Thymus (tissue), 11 donors: ENCODE measurements around the gene STS. TPM values are rescaled to one million over a fixed set of nuclear protein-coding genes. Genes with fewer than 3 reads are reported as not detected.

Experiments used
- DNase-seq, 9 donors: peaks; one replicate each; pipeline ENCODE4 v3.0.0-alpha.2; 2013; ENCODE audit warnings: low spot score in 9 of 9, low read depth in 6 of 9, missing footprints in 1 of 9
- H3K27ac ChIP-seq, 2 donors: one replicate each; pipeline ENCODE4 v1.5.1; 2013; ENCODE audit warnings: control low read depth in 1 of 2, low read depth in 1 of 2, low read length in 1 of 2, mild to moderate bottlenecking in 1 of 2, moderate library complexity in 1 of 2
- H3K27me3 ChIP-seq, 2 donors: one replicate each; pipeline ENCODE4 v1.5.1; 2013; ENCODE audit warnings: low read length in 1 of 2; ENCODE audit not compliant: control insufficient read depth in 2 of 2, insufficient read depth in 1 of 2
- H3K36me3 ChIP-seq, 2 donors: one replicate each; pipeline ENCODE4 v1.5.1; 2013; ENCODE audit warnings: low read length in 1 of 2, mild to moderate bottlenecking in 1 of 2, moderate library complexity in 1 of 2; ENCODE audit not compliant: control insufficient read depth in 2 of 2, insufficient read depth in 2 of 2
- H3K4me1 ChIP-seq, 2 donors: one replicate each; pipeline ENCODE4 v1.5.1; 2013; ENCODE audit warnings: low read length in 2 of 2; ENCODE audit not compliant: control insufficient read depth in 2 of 2, insufficient read depth in 2 of 2
- H3K4me3 ChIP-seq, 2 donors: one replicate each; pipeline ENCODE4 v1.5.1; 2013; ENCODE audit warnings: low read length in 2 of 2, control low read depth in 1 of 2, mild to moderate bottlenecking in 1 of 2
- H3K9me3 ChIP-seq, 2 donors: one replicate each; pipeline ENCODE4 v1.5.1; 2013; ENCODE audit warnings: low read length in 1 of 2, mild to moderate bottlenecking in 1 of 2; ENCODE audit not compliant: control insufficient read depth in 2 of 2, insufficient read depth in 1 of 2
- WGBS: extraction: QIAGEN DNeasy Blood & Tissue Kit; methylation state at CpG from one replicate; pipeline ENCODE4 v1.1.7; 2013; 5-methylcytosine and 5-hydroxymethylcytosine counted together
- polyA plus RNA-seq: library from polyadenylated mRNA; stranded (reverse); fragments of 200-250 nt; gene quantifications from one replicate; pipeline ENCODE4 v1.2.3, GENCODE V29; 2013
- total RNA-seq: library from RNA; stranded (reverse); fragments of 120-200 nt; gene quantifications from one replicate; pipeline ENCODE4 v1.2.4, GENCODE V29; 2013
- donor health status: healthy.

The STS gene
- total and polyA plus RNA-seq, 2 donors: 1.3 to 5.8 TPM

DNA sequence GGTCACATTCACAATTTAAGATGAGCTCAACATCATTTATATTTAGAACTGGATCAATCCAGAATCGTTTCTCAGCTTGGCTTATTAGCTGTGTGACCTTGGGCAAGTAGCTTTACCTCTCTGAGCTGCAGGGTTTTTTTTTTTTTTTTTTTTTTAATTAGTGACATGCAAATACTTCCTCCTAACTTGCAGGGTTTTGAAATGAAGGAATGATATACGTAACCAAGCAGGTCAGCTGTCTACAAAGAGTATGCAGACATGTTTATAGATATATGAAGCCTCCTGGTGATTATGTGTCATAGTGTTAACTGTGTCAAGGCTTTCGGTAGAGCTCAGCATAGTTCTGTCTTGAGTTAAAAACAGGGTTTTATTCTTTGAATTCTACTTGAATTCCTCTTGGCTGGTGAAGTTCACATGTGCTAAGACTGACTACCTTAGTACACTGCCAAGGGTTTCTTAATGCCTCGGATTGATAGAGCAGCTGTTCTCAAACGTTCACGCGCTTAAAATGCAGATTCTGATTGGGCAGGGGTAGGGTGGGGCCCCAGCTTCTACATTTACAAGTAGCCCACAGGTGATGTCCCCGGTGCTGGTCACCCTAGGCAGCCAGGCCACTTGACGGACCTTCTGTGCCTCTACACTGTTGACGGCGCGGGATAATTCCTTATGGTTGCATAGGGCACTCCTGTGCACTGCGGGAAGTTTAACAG, 654 bp upstream of the STS start:
- Histone ChIP-seq H3K4me1 (peaks cover 0 to 35% of the 10 kb centered on the region in 2 donors), H3K4me3 (peak overlapping the region; percentile 49 to 87), H3K9me3 (no peaks in the 10 kb centered on the region), H3K27ac (peak overlapping the region; percentile 83 to 94), H3K36me3 (peaks cover 0 to 12% of the 10 kb centered on the region in 2 donors), H3K27me3 (no peaks in the 10 kb centered on the region)
- WGBS: 37% methylated on average over 13 of the region's 13 CpGs
- peak in 2 of 9 donors; percentile 28 to 65 for DNase-seq

DNA sequence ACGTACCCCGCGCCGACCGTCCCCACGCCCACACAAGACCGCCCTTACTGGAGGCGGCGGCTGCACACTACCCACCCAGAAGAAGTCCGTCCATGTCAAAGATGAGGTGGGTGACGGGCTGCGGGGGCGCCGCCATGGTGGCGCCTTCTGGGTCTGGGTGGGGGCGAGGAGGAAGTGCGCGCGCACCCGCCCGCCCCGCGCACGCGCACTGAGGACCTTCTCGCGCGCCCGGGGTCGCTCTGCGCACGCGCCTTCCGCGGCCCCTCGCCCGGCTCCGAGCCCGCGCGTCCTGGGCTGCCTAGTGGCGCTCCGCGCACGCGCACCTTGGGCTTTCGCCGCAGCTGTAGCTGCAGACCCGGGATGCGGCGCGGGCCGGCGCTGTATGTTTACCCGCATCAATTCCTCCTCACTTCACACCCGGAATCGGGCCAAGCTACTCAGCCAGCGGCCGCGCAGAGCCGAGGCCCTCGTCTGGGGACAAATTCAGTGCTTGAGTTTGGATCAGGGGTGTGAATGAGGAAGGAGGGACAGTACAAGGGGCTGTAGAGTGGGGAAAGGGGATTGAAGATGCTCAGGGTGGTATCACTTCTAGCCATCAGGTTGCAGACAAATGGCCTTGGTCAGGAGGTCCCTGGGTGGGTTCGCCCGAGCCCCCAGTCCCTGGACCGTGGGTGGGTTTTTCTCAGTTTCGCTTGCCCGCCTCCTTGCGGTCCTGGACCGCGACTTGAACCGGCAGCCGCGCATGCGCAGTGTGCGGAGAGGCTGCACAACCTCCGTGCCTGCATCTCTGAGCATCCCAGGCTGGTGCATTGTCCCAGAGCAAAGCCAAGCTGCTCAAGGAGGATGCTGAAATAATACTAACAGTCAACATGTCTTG, 704 bp downstream of the STS start, which contains the start of gene PUDP:
PUDP (minus strand) TSS at position 176 of the 877 bp plus-strand sequence; CDS start at position 136, 40 bp downstream.
- under 1% methylated on average over 76 of the region's 76 CpGs for WGBS
- peak within 1 kb of the TSS; percentile 94 for H3K27ac ChIP-seq
- DNase-seq: peak; percentile 66 to 98 (median 85)
- peak within 1 kb of the TSS; percentile 49 to 98 for H3K4me3 ChIP-seq
- no peaks in the 10 kb centered on the region for H3K27me3 ChIP-seq
- H3K36me3 ChIP-seq: peaks cover 0 to 11% of the 10 kb centered on the region in 2 donors
- peaks cover 0 to 32% of the 10 kb centered on the region in 2 donors for H3K4me1 ChIP-seq
- H3K9me3 ChIP-seq: no peaks in the 10 kb centered on the region

DNA sequence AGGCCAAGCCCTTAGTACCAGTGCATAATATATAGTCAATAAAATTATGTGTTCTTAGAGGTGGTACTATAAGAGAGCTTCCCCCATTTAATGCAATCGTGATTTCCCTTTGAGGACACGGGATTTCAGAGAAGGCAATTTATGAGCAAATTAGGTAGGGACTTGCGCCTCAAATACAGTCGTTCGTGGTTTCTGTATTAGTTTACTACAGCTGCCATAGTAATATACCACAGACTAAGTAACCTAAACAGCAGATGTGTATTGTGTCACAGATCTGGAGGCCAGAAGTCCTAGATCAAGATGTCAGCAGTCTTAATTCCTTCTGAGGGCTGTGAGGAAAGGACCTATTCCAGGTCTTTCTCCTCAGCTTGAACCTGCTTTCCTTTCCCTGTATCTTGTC, 1.9 kb downstream of the STS start:
- H3K4me3 ChIP-seq: no peak overlapping the region
- no peaks in the 10 kb centered on the region for H3K9me3 ChIP-seq
- no peaks in the 10 kb centered on the region for H3K27me3 ChIP-seq

DNA sequence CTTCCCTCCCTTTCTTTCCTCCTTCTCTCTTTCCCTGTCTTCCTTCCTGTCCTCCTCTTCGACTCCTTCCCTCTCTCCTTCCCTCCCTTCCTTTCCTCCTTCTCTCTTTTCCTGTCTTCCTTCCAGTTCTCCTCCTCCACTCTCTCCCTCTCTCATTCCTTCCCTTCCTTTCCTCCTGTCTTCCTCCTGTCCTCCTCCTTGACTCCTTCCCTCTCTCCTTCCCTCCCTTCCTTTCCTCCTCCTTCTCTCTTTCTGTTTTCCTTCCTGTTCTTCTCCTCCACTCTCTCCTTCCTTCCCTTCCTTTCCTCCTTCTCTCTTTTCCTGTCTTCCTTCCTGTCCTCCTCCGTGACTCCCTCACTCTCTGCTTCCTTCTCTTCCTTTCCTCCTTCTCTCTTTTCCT, 5.7 kb downstream of the STS start:
- WGBS: 94% methylated on average over 2 of the region's 2 CpGs
- Histone ChIP-seq H3K36me3 (peaks cover 0 to 7% of the 10 kb centered on the region in 2 donors), H3K27me3 (no peaks in the 10 kb centered on the region), H3K4me3 (no peak overlapping the region), H3K9me3 (no peaks in the 10 kb centered on the region), H3K27ac (no peak overlapping the region), H3K4me1 (peaks cover 0 to 25% of the 10 kb centered on the region in 2 donors)
- DNase-seq: no peak

More for the DNA sequence above, 1.9 kb downstream of the STS start:
- no peak for DNase-seq
- H3K36me3 ChIP-seq: peaks cover 0 to 7% of the 10 kb centered on the region in 2 donors
- H3K4me1 ChIP-seq: peaks cover 0 to 39% of the 10 kb centered on the region in 2 donors
- H3K27ac ChIP-seq: peak overlapping the region in 1 of 2 donors; percentile 60
- WGBS: 64% methylated on average over 5 of the region's 5 CpGs

DNA sequence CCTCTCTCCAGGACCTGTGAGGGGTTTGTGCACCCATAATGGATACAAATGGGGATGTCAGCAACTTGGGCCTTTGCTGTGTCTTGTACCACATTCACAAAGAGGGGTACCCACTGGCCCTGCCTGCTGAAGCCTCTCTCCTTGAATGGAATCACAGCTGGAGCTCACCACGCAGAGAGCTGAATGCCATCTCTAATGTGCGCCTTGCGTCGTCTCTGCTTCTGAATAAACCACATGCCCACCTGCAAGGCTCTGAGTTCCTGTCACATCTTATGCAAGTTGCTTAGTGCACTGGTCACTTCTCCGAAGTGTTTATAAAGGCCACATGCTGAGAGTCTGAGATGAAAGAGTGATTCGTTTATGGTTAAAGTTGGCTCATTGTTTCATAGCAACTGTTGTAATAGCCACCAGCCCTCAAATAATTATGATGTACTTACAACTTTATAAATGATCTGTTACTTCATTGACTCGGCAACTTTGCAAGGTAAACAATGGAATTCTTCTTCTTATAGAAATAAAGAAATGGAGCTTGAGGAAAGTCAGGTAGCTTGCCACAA, 6.6 kb downstream of the STS start:
- H3K4me1 ChIP-seq: peaks cover 0 to 22% of the 10 kb centered on the region in 2 donors
- peak overlapping the region in 1 of 2 donors; percentile 13 for H3K27ac ChIP-seq
- peaks cover 0 to 7% of the 10 kb centered on the region in 2 donors for H3K36me3 ChIP-seq
- peak in 2 of 9 donors; percentile 42 to 68 for DNase-seq
- no peaks in the 10 kb centered on the region for H3K27me3 ChIP-seq
- WGBS: 41% methylated on average over 7 of the region's 7 CpGs
- H3K9me3 ChIP-seq: no peaks in the 10 kb centered on the region
- no peak overlapping the region for H3K4me3 ChIP-seq

DNA sequence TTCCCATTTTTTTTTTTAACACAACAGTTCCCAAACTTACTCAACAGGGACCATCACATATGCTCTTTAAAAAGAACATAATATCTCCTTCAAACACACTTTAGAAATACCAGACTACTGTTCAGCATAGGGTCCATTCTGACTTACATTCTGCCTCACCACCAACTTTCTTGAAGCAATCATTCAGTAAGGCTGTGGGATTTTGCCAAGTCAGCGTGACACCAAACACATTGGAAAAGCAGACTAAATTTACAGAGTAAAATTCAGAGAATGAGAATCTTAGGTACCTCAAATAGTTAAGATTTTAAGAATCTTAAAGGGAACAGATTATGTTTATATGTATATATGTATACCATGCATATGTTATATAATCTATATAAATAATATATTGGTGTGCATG, 7.7 kb downstream of the STS start:
- Histone ChIP-seq H3K27ac (no peak overlapping the region), H3K36me3 (peaks cover 0 to 11% of the 10 kb centered on the region in 2 donors), H3K4me1 (peaks cover 0 to 17% of the 10 kb centered on the region in 2 donors), H3K27me3 (no peaks in the 10 kb centered on the region), H3K4me3 (no peak overlapping the region), H3K9me3 (no peaks in the 10 kb centered on the region)
- WGBS: 96% methylated on average over 1 of the region's 1 CpG
- DNase-seq: no peak

DNA sequence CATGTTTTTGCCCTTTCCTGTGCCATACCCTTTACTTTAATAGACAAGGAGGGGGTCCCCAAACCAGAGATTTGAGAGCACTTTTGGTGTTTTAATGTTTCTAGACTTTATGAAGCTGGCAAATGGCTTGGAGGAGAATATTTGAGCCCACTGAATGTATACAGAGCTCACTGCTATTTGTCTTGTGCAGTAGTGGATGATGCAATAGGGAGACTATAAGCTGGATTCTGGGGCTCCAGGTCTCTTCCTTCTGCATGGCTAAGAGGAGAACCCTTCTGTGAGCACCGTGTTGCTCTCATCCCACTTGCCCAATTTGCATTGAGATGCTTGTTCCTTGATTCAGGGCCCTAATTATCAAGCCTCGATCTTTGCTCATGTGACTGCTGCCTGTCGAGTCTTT, 9.4 kb downstream of the STS start:
- Histone ChIP-seq H3K9me3 (no peaks in the 10 kb centered on the region), H3K4me1 (peaks cover 0 to 17% of the 10 kb centered on the region in 2 donors), H3K27ac (no peak overlapping the region), H3K36me3 (peaks cover 0 to 7% of the 10 kb centered on the region in 2 donors), H3K4me3 (no peak overlapping the region), H3K27me3 (no peaks in the 10 kb centered on the region)
- DNase-seq: no peak
- WGBS: 96% methylated on average over 3 of the region's 3 CpGs

DNA sequence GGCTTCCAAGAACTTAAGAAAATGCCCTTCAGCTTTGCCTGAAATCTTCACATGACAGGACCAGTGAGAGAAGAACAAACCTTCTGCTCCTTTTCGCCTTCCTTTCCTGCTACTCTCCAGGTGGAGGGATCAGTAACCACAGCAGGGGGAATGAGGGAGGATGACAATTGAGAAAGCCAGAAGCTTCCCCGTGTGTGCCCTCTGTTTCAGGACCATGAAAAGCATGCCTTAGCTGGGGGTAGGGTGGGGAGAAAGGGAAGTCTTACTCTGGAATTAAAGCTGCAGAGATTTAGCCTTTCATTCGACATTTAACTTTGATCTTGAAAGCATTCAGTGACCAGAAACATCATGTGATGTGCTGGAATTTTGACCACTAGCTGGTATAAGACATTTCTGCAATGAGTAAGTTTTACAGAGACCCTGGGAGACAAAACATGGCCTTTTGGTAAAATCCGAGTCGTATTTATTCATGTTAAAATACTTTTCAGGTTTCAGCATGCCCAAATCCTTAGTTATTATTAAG, 11.0 kb downstream of the STS start:
- H3K4me3 ChIP-seq: no peak overlapping the region
- no peak overlapping the region for H3K27ac ChIP-seq
- peaks cover 0 to 3% of the 10 kb centered on the region in 2 donors for H3K36me3 ChIP-seq
- H3K4me1 ChIP-seq: peaks cover 0 to 9% of the 10 kb centered on the region in 2 donors
- WGBS: 94% methylated on average over 5 of the region's 5 CpGs
- DNase-seq: no peak
- no peaks in the 10 kb centered on the region for H3K27me3 ChIP-seq
- H3K9me3 ChIP-seq: no peaks in the 10 kb centered on the region
